WTC11 (cell line): ENCODE measurements around the gene KRR1. TPM values are rescaled to one million over a fixed set of nuclear protein-coding genes. Genes with fewer than 3 reads are reported as not detected.

ENCODE experiments used
- ATAC-seq: fragments of 200-7000 bp; cut with Tn5 transposase; 2 replicates; pipeline ENCODE4 v1.10.0; 2021; ENCODE audit warnings: mild to moderate bottlenecking, moderate library complexity
- CTCF ChIA-PET: fragments of 300-600 bp; sonication (Branson Sonifier 250); formaldehyde crosslinking; loops from one replicate; lab custom pipeline; 2021; ENCODE audit warnings: antibody characterized with exemption; lab: Charles Lee
- POLR2A ChIA-PET: fragments of 350-600 bp; sonication (Branson Sonifier 250); formaldehyde crosslinking; loops from one replicate; lab custom pipeline; 2021; ENCODE audit warnings: antibody characterized with exemption; lab: Charles Lee
- DNase-seq: peaks from one replicate; pipeline ENCODE4 v3.0.0; 2021; ENCODE audit warnings: low spot score
- H3K27ac Mint-ChIP-seq: 2 replicates; pipeline ENCODE4 v1.8.0; 2021; ENCODE audit warnings: mixed read lengths
- H3K27me3 Mint-ChIP-seq: 2 replicates; pipeline ENCODE4 v1.8.0; 2021; ENCODE audit warnings: low read depth, mild to moderate bottlenecking, moderate library complexity, mixed read lengths
- H3K36me3 Mint-ChIP-seq: 2 replicates; pipeline ENCODE4 v1.8.0; 2021; ENCODE audit warnings: mixed read lengths
- H3K4me1 Mint-ChIP-seq: 2 replicates; pipeline ENCODE4 v1.8.0; 2022; ENCODE audit warnings: mixed read lengths
- H3K4me3 Mint-ChIP-seq: 2 replicates; pipeline ENCODE4 v1.8.0; 2021; ENCODE audit warnings: mild to moderate bottlenecking, moderate library complexity, mixed read lengths
- H3K9me3 Mint-ChIP-seq: 2 replicates; pipeline ENCODE4 v1.8.0; 2021; ENCODE audit warnings: mixed read lengths
- CDX4 ChIP-seq: fragments of 250-450 bp; sonication (Bioruptor Pico); IDR thresholded peaks from 2 replicates; pipeline ENCODE4 v1.9.0; 2021; ENCODE audit warnings: moderate library complexity, mild to moderate bottlenecking, inconsistent platforms, borderline replicate concordance
- CREB1 ChIP-seq: sonication (generic); formaldehyde crosslinking; IDR thresholded peaks from 2 replicates; pipeline ENCODE4 v1.8.0; 2023; ENCODE audit warnings: mild to moderate bottlenecking, missing genetic modification reagents
- E2F1 ChIP-seq: sonication (generic); formaldehyde crosslinking; IDR thresholded peaks from 2 replicates; pipeline ENCODE4 v1.8.0; 2022; ENCODE audit warnings: mild to moderate bottlenecking, missing genetic modification reagents
- E2F4 ChIP-seq: sonication (generic); formaldehyde crosslinking; IDR thresholded peaks from 2 replicates; pipeline ENCODE4 v1.8.1; 2022; ENCODE audit warnings: low read depth, mild to moderate bottlenecking, moderate library complexity, missing genetic modification reagents, borderline replicate concordance
- ELF4 ChIP-seq: sonication (generic); formaldehyde crosslinking; IDR thresholded peaks from 2 replicates; pipeline ENCODE4 v1.8.1; 2022; ENCODE audit warnings: low read depth, mild to moderate bottlenecking, moderate library complexity, missing genetic modification reagents
- FOXK1 ChIP-seq: sonication (generic); formaldehyde crosslinking; IDR thresholded peaks from 2 replicates; pipeline ENCODE4 v1.8.0; 2022; ENCODE audit warnings: mild to moderate bottlenecking, moderate library complexity, missing genetic modification reagents
- IRF1 ChIP-seq: sonication (generic); formaldehyde crosslinking; IDR thresholded peaks from 2 replicates; pipeline ENCODE4 v1.8.0; 2023; ENCODE audit warnings: missing genetic modification reagents
- IRF2 ChIP-seq: sonication (generic); formaldehyde crosslinking; IDR thresholded peaks from 2 replicates; pipeline ENCODE4 v1.8.0; 2022; ENCODE audit warnings: low read depth, missing genetic modification reagents, borderline replicate concordance
- JUN ChIP-seq: sonication (generic); formaldehyde crosslinking; IDR thresholded peaks from 2 replicates; pipeline ENCODE4 v1.8.0; 2023; ENCODE audit warnings: mild to moderate bottlenecking, missing genetic modification reagents
- KAT7 ChIP-seq: sonication (generic); formaldehyde crosslinking; IDR thresholded peaks from 2 replicates; pipeline ENCODE4 v1.8.1; 2023; ENCODE audit warnings: missing genetic modification reagents, mild to moderate bottlenecking, borderline replicate concordance
- NFE2L1 ChIP-seq: sonication (generic); formaldehyde crosslinking; IDR thresholded peaks from 2 replicates; pipeline ENCODE4 v1.8.1; 2023; ENCODE audit warnings: missing genetic modification reagents
- NFYB ChIP-seq: sonication (generic); formaldehyde crosslinking; conservative IDR thresholded peaks from 2 replicates; pipeline ENCODE4 v1.8.0; 2022; ENCODE audit warnings: low read depth, missing genetic modification reagents
- OVOL2 ChIP-seq: fragments of 250-450 bp; sonication (Bioruptor Pico); IDR thresholded peaks from 2 replicates; pipeline ENCODE4 v1.9.0; 2021; ENCODE audit warnings: mild to moderate bottlenecking, borderline replicate concordance
- TEAD1 ChIP-seq: sonication (generic); formaldehyde crosslinking; IDR thresholded peaks from 2 replicates; pipeline ENCODE4 v1.8.0; 2022; ENCODE audit warnings: mild to moderate bottlenecking, missing genetic modification reagents
- ZNF232 ChIP-seq: sonication (generic); formaldehyde crosslinking; IDR thresholded peaks from 2 replicates; pipeline ENCODE4 v1.8.0; 2022; ENCODE audit warnings: mild to moderate bottlenecking, missing genetic modification reagents
- ZNF423 ChIP-seq: fragments of 250-450 bp; sonication (Bioruptor Pico); IDR thresholded peaks from 2 replicates; pipeline ENCODE4 v2.1.2; 2022; ENCODE audit warnings: mild to moderate bottlenecking, moderate library complexity
- ZNF532 ChIP-seq: fragments of 250-450 bp; sonication (Bioruptor Pico); IDR thresholded peaks from 2 replicates; pipeline ENCODE4 v1.9.0; 2021; ENCODE audit warnings: mild to moderate bottlenecking, borderline replicate concordance
- total RNA-seq: library from RNA; stranded (reverse); gene quantifications from 3 replicates; pipeline ENCODE4 v1.2.3, GENCODE V29; 2021

The KRR1 gene
- total RNA-seq, 1 experiment from 2014 or later = 59.6 TPM

- TF ChIP-seq ZNF532 (CRISPR knock-in tag) (no peak), E2F1 (CRISPR knock-in tag) (no peak), FOXK1 (CRISPR knock-in tag) (no peak), ELF4 (CRISPR knock-in tag) (no peak), IRF1 (no peak), NFYB (CRISPR knock-in tag) (no peak), ZNF232 (CRISPR knock-in tag) (no peak), E2F4 (CRISPR knock-in tag) (no peak), CDX4 (CRISPR knock-in tag) (no peak), ZNF423 (CRISPR knock-in tag) (no peak), OVOL2 (CRISPR knock-in tag) (no peak)
Observed at GRCh38 chr12:75548879-75549278, 37.5 kb upstream of the KRR1 start (continued).

- no peaks in the 10 kb centered on the region for H3K27me3 Mint-ChIP-seq
- H3K4me3 Mint-ChIP-seq = no peak overlapping the region
- no peaks in the 10 kb centered on the region for H3K36me3 Mint-ChIP-seq
- H3K4me1 Mint-ChIP-seq = peaks cover 22% of the 10 kb centered on the region
- DNase-seq = no peak
- no peaks in the 10 kb centered on the region for H3K9me3 Mint-ChIP-seq
- CTCF ChIA-PET = interaction anchor here (1.3 kb wide), 1 partner anchor 485 kb away, joined by 3 read pairs; no protein-coding TSS in a partner anchor
- POLR2A ChIA-PET = no interaction called here
- TF ChIP-seq JUN (CRISPR knock-in tag) (no peak), KAT7 (CRISPR knock-in tag) (no peak), NFE2L1 (no peak), TEAD1 (CRISPR knock-in tag) (no peak), FOXK1 (CRISPR knock-in tag) (no peak), IRF2 (CRISPR knock-in tag) (no peak), CREB1 (no peak), CDX4 (CRISPR knock-in tag) (no peak)
- ATAC-seq = no peak
- no peak overlapping the region for H3K27ac Mint-ChIP-seq
Observed at GRCh38 chr12:75545636-75546035, 34.2 kb upstream of the KRR1 start.
